Measurements from ENCODE around the gene UBP1.

DNA sequence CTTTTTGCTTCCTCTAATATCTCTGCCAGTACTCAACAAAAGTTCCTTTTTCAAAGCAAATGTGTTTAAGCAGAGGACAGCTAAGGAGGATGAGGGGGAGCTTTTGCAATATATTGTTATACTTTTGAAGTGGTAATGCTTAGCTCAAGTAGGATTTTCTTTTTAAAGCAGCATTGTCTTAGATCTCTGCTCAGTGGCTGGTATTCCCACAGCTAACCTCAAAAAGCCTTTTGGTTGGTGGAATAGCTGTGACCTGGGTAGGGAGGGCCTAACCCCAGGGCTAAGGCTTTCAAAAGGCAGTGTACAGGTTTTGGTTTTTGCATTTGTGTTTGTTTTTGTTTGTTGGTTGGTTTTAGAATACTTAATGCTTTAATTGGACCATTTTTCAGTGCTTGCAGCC is 76.1 kb downstream of the UBP1 start:
- TF ChIP-seq EZH2 (IDR thresholded peaks at IDR 0.05) (no peak), EZH2phosphoT487 (IDR thresholded peaks at IDR 0.05) (no peak)
- TF ChIP-seq, protein P1, sequence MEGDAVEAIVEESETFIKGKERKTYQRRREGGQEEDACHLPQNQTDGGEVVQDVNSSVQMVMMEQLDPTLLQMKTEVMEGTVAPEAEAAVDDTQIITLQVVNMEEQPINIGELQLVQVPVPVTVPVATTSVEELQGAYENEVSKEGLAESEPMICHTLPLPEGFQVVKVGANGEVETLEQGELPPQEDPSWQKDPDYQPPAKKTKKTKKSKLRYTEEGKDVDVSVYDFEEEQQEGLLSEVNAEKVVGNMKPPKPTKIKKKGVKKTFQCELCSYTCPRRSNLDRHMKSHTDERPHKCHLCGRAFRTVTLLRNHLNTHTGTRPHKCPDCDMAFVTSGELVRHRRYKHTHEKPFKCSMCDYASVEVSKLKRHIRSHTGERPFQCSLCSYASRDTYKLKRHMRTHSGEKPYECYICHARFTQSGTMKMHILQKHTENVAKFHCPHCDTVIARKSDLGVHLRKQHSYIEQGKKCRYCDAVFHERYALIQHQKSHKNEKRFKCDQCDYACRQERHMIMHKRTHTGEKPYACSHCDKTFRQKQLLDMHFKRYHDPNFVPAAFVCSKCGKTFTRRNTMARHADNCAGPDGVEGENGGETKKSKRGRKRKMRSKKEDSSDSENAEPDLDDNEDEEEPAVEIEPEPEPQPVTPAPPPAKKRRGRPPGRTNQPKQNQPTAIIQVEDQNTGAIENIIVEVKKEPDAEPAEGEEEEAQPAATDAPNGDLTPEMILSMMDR (IDR thresholded peaks at IDR 0.05), result no peak
